Kidney (tissue), 14 donors: ENCODE measurements around the gene KIAA0825. TPM values are rescaled to one million over a fixed set of nuclear protein-coding genes. Genes with fewer than 3 reads are reported as not detected.

Source experiments
- DNase-seq, 5 donors: peaks; one replicate each; pipeline ENCODE4 v3.0.0-alpha.2; 2013 to 2020
- FAIRE-seq: peaks from 2 replicates; lab custom pipeline; 2012; peaks lifted over from hg19 to GRCh38; lab: Jason Lieb, UNC
- H3K27ac ChIP-seq, 2 donors: one replicate each; pipeline ENCODE4 v1.7.0; 2013; ENCODE audit warnings: low read depth in 2 of 2, low read length in 2 of 2, inconsistent platforms in 1 of 2
- H3K27me3 ChIP-seq: one replicate; pipeline ENCODE4 v1.7.1; 2013; ENCODE audit warnings: low read length, inconsistent platforms; ENCODE audit not compliant: control insufficient read depth, insufficient read depth
- H3K36me3 ChIP-seq, 3 donors: one replicate each; pipeline versions ENCODE4 v1.7.0 to v1.7.1; 2013; ENCODE audit warnings: low read length in 3 of 3, control low read depth in 1 of 3, inconsistent platforms in 1 of 3; ENCODE audit not compliant: insufficient read depth in 3 of 3, control insufficient read depth in 2 of 3
- H3K4me1 ChIP-seq, 3 donors: one replicate each; pipeline versions ENCODE4 v1.7.0 to v1.7.1; 2013; ENCODE audit warnings: low read length in 3 of 3, inconsistent platforms in 1 of 3, low read depth in 1 of 3; ENCODE audit not compliant: control insufficient read depth in 2 of 3, insufficient read depth in 2 of 3
- H3K4me3 ChIP-seq, 3 donors: one replicate each; pipeline versions ENCODE4 v1.7.0 to v1.8.1; 2013; ENCODE audit warnings: low read length in 3 of 3, control low read depth in 1 of 3, inconsistent platforms in 1 of 3
- H3K9ac ChIP-seq, 3 donors: one replicate each; pipeline versions ENCODE4 v1.7.0 to v1.7.1; 2013; ENCODE audit warnings: low read length in 3 of 3, control low read depth in 1 of 3, inconsistent platforms in 1 of 3
- H3K9me3 ChIP-seq, 3 donors: one replicate each; pipeline versions ENCODE4 v1.7.0 to v1.7.1; 2013; ENCODE audit warnings: low read length in 3 of 3, control low read depth in 1 of 3, inconsistent platforms in 1 of 3; ENCODE audit not compliant: control insufficient read depth in 2 of 3, insufficient read depth in 1 of 3
- intact Hi-C: fragments of 100-400 bp; cut with DNase I; formaldehyde crosslinking; loops from one replicate; pipeline ENCODE4 v1.11.1; 2022
- polyA plus RNA-seq: library from polyadenylated mRNA; stranded (reverse); fragments of 350-450 nt; fragmentation: Illumina TruSeq; extraction: RNeasy Lipid Tissue Mini Kit (QIAGEN cat#74804); gene quantifications from one replicate; pipeline ENCODE4 v1.2.3, GENCODE V29; 2014; ENCODE audit warnings: low read depth, low replicate concordance; ENCODE audit not compliant: insufficient read depth
- total RNA-seq: library from RNA; stranded (reverse); fragmentation: NEBNext Ultra II Directional; extraction: Animal tissue kit (Norgen Biotek cat#: 25700); gene quantifications from one replicate; pipeline ENCODE4 v1.2.1, GENCODE V29; 2021
- TF ChIP-seq, protein P1 (sequence below): IDR thresholded peaks from 3 replicates; pipeline ENCODE4 v1.5.1; 2012; ENCODE audit warnings: mild to moderate bottlenecking, moderate library complexity, borderline replicate concordance; ENCODE audit not compliant: insufficient read depth; ENCODE audit errors: extremely low read depth
- donor health status: control.
- donor health status: control.
- donor health status: control.
- donor health status: control.
- donor health status: control.
- donor health status: DM: yes; HTN: yes; CAD: no.
- donor health status: Normal renal cell carcinoma (clear cell type).

Gene KIAA0825
- total and polyA plus RNA-seq, 2 donors from 2014 or later, result 0.80 to 5.4 TPM

DNA sequence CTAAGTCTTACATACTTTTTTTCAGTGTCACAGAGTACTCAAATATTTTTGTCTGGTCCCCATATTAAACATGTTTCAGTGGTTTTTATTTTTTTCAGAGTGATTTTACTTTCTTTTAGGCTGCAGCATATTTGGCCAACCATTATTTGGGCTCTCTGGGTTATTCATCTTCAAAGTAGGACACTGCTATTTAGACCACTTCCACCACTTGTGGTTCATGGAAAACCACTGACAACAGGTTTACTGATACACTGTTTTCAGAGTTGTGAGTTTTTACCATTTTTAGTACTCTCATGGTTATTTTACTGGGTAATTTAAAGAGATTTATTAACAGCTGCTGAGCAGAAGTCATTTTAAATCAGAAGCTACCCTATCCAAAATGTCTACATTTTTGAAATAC, 437.6 kb downstream of the KIAA0825 start:
- TF ChIP-seq, protein P1, sequence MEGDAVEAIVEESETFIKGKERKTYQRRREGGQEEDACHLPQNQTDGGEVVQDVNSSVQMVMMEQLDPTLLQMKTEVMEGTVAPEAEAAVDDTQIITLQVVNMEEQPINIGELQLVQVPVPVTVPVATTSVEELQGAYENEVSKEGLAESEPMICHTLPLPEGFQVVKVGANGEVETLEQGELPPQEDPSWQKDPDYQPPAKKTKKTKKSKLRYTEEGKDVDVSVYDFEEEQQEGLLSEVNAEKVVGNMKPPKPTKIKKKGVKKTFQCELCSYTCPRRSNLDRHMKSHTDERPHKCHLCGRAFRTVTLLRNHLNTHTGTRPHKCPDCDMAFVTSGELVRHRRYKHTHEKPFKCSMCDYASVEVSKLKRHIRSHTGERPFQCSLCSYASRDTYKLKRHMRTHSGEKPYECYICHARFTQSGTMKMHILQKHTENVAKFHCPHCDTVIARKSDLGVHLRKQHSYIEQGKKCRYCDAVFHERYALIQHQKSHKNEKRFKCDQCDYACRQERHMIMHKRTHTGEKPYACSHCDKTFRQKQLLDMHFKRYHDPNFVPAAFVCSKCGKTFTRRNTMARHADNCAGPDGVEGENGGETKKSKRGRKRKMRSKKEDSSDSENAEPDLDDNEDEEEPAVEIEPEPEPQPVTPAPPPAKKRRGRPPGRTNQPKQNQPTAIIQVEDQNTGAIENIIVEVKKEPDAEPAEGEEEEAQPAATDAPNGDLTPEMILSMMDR, result no peak
- intact Hi-C loops, result no loop called here
- Histone ChIP-seq H3K9ac (no peak overlapping the region), H3K36me3 (no peaks in the 10 kb centered on the region), H3K4me3 (no peak overlapping the region), H3K27me3 (no peaks in the 10 kb centered on the region), H3K27ac (no peak overlapping the region), H3K4me1 (no peaks in the 10 kb centered on the region), H3K9me3 (no peaks in the 10 kb centered on the region)
- FAIRE-seq (no peak), DNase-seq (no peak)

DNA sequence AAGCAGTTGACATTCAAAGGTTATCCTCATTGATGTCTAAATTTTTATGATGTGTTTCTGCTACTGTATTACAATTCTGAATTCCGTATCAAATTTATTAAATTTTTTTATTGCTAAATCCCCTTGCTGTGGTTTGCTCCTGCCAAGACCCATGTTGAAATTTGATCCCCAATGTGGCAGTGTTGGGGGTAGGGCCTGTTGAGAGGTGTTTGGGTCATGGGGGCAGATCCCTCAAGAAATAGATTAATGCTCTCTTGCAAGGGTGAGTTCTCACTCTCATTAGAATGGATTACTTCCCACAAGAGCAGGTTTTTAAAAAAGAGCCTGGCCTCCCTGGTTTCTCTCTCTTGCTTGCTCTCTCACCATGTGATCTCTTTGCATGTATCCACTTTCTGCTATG, 442.5 kb downstream of the KIAA0825 start:
- H3K9ac ChIP-seq, result no peak overlapping the region
- H3K36me3 ChIP-seq, result no peaks in the 10 kb centered on the region
- intact Hi-C loops, result no loop called here

DNA sequence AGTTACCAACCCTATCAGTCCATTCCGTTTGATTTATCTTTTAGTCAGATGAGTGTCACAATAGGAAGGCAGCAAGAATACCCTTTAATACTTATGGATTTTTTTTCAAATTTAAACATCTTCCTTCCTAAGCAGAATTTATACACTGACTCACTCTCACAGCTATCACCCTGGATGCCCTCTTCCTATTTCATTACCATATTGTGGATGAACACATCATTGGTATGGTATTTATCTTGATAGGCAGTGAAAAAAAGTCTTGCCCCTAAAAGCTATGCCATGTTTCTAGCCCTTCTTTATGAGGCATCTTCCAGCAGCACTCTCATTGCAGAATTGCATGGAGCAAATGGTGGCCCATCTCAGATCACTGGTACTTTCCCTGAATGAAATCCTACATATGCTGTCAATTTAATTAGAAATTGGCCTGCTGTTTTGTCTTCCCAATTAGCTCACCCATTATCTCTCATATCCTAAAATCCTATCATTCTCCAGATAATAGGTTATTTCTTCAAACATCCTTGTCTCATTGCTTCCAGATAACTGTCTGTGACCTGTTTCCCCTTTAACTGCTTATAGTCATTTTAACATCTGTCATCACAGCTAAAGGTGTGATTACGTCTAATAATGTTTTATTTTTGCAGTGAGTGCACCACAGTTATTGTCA, 443.5 kb downstream of the KIAA0825 start:
- TF ChIP-seq, protein P1, result no peak
- intact Hi-C loops, result no loop called here

More for the DNA sequence above, 442.5 kb downstream of the KIAA0825 start:
- H3K4me1 ChIP-seq, result no peaks in the 10 kb centered on the region
- DNase-seq (no peak), FAIRE-seq (no peak)
- H3K9me3 ChIP-seq, result no peaks in the 10 kb centered on the region
- TF ChIP-seq, protein P1, result no peak
- no peak overlapping the region for H3K4me3 ChIP-seq
- H3K27me3 ChIP-seq, result no peaks in the 10 kb centered on the region
- no peak overlapping the region for H3K27ac ChIP-seq

More for the DNA sequence above, 443.5 kb downstream of the KIAA0825 start:
- H3K27me3 ChIP-seq, result no peaks in the 10 kb centered on the region
- no peak for DNase-seq
- H3K27ac ChIP-seq, result no peak overlapping the region
- H3K4me1 ChIP-seq, result no peaks in the 10 kb centered on the region
- H3K36me3 ChIP-seq, result no peaks in the 10 kb centered on the region
- H3K9me3 ChIP-seq, result no peaks in the 10 kb centered on the region
- H3K9ac ChIP-seq, result no peak overlapping the region
- FAIRE-seq, result no peak
- no peak overlapping the region for H3K4me3 ChIP-seq
